ENCODE measurements around the gene ZNF366. TPM values are rescaled to one million over a fixed set of nuclear protein-coding genes. Genes with fewer than 3 reads are reported as not detected.

The ZNF366 gene
- total RNA-seq, 2 donors from 2014 or later, result under 0.01 to 1.8 TPM

- no peak for TF ChIP-seq POLR2A (IDR thresholded peaks at IDR 0.05)
- TF ChIP-seq CTCF (IDR thresholded peaks at IDR 0.05), result no peak
- peak; percentile 45 for ATAC-seq
- Histone ChIP-seq H3K4me3 (no peak overlapping the region), H3K27ac (no peak overlapping the region), H3K9me3 (no peaks in the 10 kb centered on the region), H3K4me1 (no peaks in the 10 kb centered on the region), H3K27me3 (no peaks in the 10 kb centered on the region), H3K36me3 (replicated peaks in 1 of 2; ENCODE audit: insufficient read depth in 1 of 2, low read depth in 2 of 2) (no peaks in the 10 kb centered on the region)
- peak in 1 of 4 donors; percentile 14 for DNase-seq
- intact Hi-C loops (cut with DNase I), result no loop called here
- WGBS, 2 donors, result 68 to 88% methylated on average over 8 of the region's 8 CpGs
Observed at GRCh38 chr5:72510610-72511181, 3.5 kb upstream of the ZNF366 start.

GRCh38 chr5:72509401-72509800 lies 2.2 kb upstream of the ZNF366 start:
- Histone ChIP-seq H3K27ac (no peak overlapping the region), H3K36me3 (replicated peaks in 1 of 2; ENCODE audit: insufficient read depth in 1 of 2, low read depth in 2 of 2) (no peaks in the 10 kb centered on the region), H3K27me3 (no peaks in the 10 kb centered on the region), H3K4me1 (no peaks in the 10 kb centered on the region), H3K9me3 (no peaks in the 10 kb centered on the region), H3K4me3 (no peak overlapping the region)
- TF ChIP-seq CTCF (IDR thresholded peaks at IDR 0.05) (no peak), POLR2A (IDR thresholded peaks at IDR 0.05) (no peak)
- ATAC-seq, result no peak
- DNase-seq, result no peak
- 77 to 87% methylated on average over 3 to 7 of the region's 7 CpGs for WGBS, 2 donors
- intact Hi-C loops (cut with DNase I), result no loop called here

- no peak overlapping the region for H3K4me3 ChIP-seq
- DNase-seq, result no peak
- H3K9me3 ChIP-seq, result no peaks in the 10 kb centered on the region
- 87 to 92% methylated on average over 8 of the region's 8 CpGs for WGBS, 2 donors
- H3K4me1 ChIP-seq, result no peaks in the 10 kb centered on the region
- no peaks in the 10 kb centered on the region for H3K36me3 ChIP-seq (replicated peaks in 1 of 2; ENCODE audit: insufficient read depth in 1 of 2, low read depth in 2 of 2)
- no peak for ATAC-seq
- H3K27ac ChIP-seq, result no peak overlapping the region
- no peaks in the 10 kb centered on the region for H3K27me3 ChIP-seq
- TF ChIP-seq POLR2A (IDR thresholded peaks at IDR 0.05) (no peak), CTCF (IDR thresholded peaks at IDR 0.05) (no peak)
- intact Hi-C loops (cut with DNase I), result no loop called here
Observed at GRCh38 chr5:72508241-72509170, 1.3 kb upstream of the ZNF366 start.

- no peak for ATAC-seq
- Histone ChIP-seq H3K9me3 (no peaks in the 10 kb centered on the region), H3K27me3 (no peaks in the 10 kb centered on the region), H3K36me3 (replicated peaks in 1 of 2; ENCODE audit: insufficient read depth in 1 of 2, low read depth in 2 of 2) (no peaks in the 10 kb centered on the region), H3K4me3 (no peak overlapping the region), H3K27ac (no peak overlapping the region), H3K4me1 (no peaks in the 10 kb centered on the region)
- 63 to 80% methylated on average over 5 of the region's 5 CpGs for WGBS, 2 donors
- DNase-seq, result no peak
- TF ChIP-seq POLR2A (IDR thresholded peaks at IDR 0.05) (no peak), CTCF (IDR thresholded peaks at IDR 0.05) (no peak)
- intact Hi-C loops (cut with DNase I), result no loop called here
Observed at GRCh38 chr5:72507907-72508238, 663 bp upstream of the ZNF366 start.
